NOMO-1 (cell line): ENCODE data around the gene C16orf92.
"Not testable (repeated sequence)": the region's sequence is repeated elsewhere in the genome, so short reads cannot be mapped to it uniquely, and the experiment has no call there.

Source experiments
- DNase-seq, 2 experiments: peaks; one replicate each; lab custom pipeline; 2025; ENCODE audit not compliant: unreplicated experiment in 2 of 2; lab: John Stamatoyannopoulos, UW

The C16orf92 gene

DNA sequence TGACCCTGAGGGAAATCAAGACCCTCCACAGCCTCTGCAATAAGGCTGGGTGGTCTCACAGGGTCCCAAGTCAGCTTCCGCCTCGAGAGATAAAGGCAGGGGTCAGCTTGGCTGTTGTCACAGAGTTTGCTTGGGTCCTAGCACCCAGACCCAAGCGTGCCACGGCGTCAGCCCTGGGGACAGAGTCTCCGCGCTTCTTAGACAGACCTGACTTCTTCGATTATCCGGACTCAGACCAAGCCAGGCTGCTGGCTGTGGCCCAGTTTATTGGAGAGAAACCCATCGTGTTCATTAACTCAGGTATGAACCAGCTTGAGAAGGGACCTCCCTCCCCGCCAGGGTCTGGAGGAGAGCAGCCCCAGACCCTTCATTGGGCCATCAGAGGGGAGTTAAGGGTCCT, 588 bp downstream of the C16orf92 start:
- DNase-seq = no peak

DNA sequence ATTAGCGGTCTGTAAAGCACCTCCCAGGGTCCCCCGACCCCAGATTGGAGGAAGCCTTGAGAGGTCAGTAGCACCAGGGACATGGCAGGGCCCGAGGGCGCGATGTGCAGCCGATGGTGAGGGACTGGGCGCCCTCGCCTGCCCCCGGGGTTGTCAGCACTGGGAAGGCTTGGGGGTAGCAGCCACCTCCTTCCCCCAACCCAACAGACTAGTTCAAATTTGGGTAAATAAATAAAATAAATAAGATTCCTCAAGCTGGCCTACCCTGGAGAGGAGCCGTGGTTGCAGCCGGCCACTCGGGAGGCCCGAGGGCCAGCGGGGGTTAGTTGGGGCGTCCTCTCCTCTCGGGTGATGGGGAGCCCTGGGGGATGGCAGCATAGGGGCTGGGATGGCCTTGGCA, 1.5 kb downstream of the C16orf92 start:
- no peak for DNase-seq

DNA sequence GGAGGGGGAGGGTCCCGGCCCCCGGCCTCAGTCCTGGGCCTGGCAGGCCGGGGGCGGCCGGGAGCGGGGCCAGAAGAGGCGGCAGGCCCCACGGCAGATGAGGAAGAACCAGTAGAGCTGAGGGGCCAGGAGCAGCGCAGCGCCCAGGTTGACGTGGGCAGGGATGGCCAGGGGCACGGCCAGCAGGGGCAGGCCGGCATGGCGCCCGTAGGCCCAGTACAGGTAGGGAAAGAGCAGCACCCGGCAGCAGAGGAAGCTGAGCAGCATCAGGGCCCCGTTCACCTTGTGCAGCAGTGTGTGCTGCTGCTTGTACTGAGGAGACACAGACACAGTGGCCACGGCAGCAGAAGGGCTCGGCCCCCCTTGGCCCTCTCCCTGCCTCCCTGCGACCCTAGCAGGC, 2.2 kb downstream of the C16orf92 start:
- DNase-seq = no peak

DNA sequence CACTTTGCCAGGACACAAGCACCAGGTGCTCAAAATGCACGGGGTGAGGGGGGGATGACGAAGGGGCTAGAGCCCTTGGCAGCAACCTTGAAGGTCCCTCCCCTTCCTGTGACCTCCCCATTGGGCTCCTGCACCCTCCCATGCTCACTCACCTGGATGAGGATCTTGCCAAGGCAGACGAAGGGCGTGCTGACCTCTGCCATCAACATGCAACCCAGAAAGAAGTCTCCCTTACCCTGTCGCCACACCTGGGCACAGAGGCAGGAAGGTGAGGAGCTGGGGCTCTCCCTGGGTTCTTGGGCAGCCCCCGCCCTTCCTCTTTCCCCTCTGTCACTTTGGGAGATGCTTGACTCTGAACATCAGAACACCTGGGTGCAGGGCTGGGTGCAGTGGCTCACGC, 2.6 kb downstream of the C16orf92 start:
- DNase-seq = no peak

DNA sequence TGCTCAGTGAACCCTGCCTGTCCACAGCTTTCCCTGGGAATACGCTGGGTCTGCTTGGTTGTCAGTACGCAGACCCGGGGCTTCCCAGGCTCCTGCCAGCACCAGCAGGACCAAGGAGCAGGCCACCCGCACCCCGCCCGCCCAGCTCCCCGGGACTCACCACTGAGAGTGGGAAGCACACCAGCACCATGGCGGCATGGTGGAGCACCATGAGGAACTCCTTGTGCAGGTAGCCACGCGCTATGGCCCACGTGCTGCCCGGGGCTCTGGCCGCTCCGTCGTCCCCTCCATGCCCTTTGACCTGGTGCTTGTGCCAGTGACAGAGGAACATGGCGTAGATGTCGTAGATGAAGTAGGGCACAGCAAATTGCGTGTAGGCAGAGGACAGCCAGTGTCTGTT, 3.5 kb downstream of the C16orf92 start:
- no peak for DNase-seq

DNA sequence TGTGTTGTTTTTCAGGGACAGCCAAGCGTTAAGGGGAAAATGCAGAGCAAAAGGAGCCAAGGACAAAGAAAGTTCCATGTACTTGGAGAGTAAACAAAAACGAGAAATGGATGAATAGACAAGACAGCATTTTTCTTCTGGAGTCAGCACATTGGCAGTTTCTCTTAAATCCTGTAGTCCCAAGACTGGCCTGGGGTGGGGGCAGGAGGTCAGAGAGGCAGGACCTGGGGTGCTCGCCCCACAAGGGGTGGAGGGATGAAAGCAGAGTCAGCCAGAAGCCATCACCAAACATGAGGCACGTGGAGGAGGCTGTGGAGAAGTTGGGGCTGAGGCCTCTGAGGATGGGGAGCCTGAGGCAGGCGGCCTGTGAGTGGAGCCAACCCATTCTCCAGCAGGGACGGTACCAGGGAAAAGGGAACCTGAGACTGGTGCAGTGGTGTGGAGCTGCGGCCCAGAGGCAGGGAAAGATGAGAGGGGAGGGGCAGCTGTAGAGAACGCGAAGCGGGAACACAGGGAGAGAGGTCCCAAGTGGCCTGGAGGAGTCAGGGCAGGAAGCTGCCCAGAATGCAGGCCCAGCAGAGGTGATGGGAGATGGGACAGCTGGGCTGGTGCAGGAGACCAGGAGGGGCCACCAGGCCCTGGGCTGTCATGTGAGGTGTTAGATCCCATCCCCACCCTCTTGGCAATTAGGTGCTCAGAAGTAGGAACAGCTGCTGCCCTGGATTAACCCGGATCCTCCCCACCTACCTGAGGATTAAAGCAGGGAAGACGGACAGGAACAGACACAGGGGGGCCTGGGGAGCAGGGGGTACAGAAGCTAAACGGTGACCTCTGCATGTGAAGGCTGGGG, 4.8 kb downstream of the C16orf92 start:
- DNase-seq = no peak

DNA sequence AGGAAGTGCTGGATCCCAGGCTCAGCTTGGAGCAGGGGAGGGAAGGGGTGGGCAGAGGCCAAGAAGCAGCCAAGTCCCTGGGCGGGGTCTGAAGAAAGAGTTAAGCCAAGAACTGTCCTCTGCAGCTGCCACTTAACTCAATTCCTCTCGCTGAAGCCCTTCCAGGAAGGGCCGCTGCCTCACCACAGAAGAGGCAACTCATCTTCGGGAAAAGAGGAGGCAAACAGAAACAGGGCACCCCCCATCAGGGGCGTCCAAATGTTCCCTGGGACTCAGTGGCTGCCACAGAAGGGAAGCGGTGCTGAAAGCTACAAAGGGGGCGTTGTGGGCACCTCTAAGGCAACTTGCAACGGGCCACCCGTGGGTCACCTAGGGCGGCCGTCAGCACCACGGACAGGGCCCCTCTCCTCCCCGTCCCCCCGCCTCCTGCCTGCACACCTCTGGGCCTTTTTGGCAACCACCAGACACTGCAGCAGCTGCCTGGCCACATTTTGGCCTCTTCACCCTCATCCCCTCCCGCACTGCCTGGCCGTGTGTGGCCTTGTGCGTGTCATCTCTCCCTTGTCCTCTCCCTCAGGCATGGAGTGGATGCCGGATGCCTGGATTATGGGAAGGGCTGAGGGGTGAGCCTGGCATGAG, 5.6 kb downstream of the C16orf92 start:
- DNase-seq = peak in 1 of 2 experiments; percentile 22

DNA sequence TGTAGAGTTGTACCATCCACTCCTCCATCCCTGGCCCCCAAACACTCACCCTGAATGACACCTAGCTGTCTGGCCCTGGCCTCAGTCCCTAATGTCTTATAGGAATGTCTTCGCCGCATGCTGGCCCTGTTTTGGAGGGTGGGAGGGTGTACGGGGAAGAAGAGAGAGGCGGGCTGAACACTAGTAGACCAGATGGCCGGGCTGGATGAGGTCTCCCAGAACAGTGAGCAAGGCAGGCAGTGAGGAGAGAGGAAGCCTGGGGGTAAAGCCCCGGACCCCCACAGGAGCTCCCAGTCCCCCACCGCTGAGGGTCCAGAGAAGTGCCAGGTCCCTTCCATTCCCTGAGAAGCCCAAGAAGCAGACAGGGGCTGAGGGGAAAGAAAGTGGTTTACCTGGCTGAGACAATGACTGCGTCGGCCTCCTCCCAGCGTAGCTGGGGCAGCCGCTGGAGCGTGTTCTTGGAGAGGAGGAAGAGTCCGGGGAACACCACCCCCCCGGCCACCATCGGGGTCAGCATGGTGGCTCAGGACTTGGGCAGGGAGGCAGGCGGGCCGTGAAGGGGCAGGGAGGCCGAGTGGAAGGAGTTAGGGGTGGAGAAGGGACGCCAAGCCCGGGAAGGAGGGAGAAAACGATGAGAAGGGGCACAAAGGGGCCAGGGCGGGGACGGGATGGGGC, 7.2 kb downstream of the C16orf92 start:
- DNase-seq = no peak

DNA sequence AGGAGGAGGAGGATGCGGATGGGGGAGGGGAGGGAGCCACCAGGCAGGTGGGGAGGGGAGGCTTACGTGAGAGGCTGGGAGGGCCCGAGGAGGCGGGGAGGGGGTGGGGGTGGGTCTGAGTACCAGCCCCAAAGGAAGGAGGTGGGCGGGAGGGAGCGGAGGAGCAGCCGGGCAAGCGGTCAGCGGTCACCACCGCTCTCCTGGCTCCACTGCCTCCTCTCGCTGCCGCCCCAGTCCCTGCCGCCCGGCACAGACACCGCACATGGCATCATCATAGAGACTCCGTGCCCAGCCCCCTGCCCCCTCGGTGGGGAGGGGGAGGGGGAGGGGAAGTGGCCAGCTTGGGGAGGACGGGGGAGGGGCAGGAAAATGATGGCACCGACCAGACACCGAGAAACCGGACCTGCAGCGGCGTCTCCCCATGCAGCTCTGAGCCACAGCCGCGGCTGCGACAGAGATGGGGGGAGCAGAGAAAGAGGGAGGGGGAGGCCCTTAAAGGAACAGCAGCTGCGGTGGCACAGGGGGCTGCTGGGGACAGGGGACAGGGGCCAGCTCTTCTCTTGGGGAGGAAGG, 7.9 kb downstream of the C16orf92 start, which contains the start of gene TLCD3B:
Gene TLCD3B (minus strand): TSS at position 431 of the 573 bp plus-strand sequence. CDS start 744 bp downstream, outside the sequence.
- no peak for DNase-seq

DNA sequence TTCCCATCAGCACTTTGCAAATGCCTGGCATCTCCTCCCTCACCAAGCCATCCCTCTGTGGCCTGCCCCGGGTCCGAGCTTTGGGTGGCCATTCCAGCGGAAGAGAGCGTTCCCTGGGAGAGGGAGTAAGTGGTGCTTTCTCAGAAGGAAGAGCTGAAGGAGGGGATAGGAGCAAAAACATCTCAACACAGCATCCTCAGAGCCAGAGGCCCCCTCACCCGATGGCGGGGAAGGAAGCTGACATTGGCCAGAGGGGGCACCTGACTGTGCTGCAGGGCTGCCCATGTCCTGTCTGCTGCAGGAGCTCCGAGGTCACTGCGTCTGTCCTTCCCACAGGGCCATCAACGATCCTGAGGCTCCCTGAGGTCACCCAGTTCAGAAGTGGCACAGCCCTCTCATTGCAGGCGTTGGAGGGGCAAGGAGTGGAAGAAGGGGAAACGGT, 8.5 kb downstream of the C16orf92 start:
- no peak for DNase-seq

DNA sequence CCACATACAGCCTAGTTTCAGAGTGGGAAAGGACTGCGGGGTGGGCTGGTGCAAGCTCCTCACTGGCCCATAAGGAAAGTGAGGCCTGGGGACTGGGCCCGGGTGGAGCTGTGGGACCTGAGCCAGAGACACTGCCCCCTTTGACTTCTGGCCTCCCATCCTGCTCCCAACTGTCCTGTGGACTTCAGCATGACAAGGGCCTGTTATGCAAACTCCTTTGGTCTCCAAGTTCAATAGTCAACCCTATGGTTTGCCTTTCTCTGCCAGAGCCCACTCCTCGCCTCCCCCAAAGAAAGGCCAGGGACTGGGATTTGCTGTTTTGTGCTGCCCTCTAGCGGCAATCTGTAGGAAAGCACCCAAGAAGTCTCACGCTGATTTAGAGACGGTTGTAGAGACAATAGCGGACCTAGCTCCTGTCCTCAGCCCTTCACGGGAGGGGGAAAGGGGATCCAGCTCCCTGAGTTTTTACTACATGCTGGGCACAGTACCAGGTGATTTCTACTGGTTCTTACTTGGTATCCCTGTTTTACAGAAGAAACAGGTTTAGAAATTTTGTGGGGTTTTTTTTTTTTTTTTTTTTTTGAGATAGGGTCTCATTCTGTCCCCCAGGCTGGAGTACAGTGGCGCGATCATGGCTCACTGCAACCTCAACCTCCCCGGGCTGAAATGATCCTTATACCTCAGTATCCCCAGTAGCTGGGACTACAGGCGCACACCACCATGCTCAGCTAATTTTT, 9.3 kb downstream of the C16orf92 start:
- peak; percentile 33 to 62 for DNase-seq

DNA sequence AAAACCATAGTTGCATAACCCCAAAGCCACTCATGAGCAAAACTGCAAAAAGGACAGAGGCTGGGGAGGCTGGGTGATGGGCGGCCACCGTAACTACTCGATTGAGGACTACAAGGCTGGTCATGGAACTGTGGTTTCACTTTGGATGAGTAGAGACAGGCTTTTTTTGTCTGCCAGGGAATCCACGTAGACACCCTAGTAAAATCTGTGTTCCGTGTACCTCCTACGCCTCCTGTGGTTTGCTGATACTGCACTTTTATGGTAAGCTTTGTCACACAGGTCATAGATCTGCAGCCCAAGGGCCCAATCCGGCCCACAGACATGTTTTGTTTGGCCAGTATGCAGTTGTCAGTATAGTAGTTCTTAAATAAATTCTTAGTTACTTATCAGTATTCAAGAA, 10.3 kb downstream of the C16orf92 start:
- DNase-seq = no peak

DNA sequence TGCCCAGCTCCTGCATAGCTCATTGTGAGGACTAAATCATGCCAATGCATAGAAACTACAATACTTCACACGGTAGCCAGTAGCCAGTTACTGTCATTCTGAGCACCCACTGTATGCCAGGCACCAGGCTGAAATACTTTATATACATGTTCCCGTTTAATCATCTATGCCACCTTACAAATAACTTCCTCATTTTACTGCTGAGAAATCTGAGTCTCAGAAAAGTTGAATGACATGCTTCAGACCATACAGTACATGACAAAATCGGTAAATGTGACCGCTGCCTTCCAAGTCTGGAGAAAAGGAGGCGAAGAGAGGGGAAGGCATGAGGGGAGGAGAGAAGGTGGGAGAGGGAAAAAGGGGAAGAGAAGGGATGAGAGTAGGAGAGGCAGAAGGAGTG, 17.2 kb downstream of the C16orf92 start:
- peak in 1 of 2 experiments; percentile 56 for DNase-seq

DNA sequence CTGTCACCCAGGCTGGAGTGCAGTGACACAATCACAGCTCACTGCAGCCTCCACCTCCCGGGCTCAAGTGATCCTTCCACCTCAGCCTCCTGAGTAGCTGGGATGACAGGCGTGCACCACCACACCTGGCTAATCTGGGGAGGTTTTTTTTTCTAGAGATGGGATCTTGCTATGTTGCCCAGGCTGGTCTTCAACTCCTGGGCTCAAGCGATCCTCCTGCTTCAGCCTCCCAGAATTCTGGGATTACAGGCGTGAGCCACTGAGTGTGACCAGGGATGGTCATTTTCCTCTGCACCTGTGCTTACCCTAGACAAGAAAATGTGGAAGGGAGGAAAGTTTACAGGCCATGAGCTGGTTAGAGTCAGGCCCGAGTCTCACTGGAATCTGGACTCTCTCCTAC, 17.7 kb downstream of the C16orf92 start:
- DNase-seq = not testable (repeated sequence)

DNA sequence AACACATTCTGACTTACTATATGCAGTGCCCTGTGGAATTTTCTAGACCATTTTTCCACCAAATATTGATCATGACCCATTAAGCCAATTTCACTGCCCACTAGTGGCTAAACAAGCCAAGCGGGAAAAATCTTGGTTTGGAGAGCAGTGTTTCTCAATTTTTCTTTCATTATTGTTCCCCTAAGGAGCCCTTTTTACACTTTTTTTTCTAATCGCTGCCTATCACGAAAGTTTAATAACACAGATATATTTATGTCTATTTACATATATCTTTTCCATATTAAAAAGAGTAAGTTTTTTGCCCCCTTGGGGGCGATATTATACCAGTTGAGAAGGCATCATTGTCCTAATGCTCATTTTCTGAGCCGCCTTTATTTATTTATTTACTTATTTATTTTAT, 18.8 kb downstream of the C16orf92 start:
- peak in 1 of 2 experiments; percentile 13 for DNase-seq

DNA sequence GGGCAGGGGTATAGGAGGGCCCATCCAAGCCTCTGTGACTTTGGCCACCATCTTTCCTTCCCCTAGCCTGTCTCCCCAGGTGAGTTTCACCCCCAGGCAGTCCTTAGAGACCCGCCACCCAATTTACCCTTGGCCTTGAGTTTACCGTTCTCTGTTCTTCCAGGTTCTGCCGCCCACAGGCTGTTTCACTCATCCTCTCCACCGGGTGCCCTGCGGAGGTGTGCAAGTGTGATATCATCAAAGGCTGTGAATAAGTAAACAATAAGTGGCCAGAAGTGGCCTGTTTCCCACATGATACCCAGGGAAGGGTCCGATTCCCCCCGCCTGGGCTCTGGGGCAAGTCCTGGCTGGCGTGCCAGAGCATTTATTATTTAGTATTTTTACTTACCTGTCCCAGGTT, 23.2 kb downstream of the C16orf92 start:
- no peak for DNase-seq

DNA sequence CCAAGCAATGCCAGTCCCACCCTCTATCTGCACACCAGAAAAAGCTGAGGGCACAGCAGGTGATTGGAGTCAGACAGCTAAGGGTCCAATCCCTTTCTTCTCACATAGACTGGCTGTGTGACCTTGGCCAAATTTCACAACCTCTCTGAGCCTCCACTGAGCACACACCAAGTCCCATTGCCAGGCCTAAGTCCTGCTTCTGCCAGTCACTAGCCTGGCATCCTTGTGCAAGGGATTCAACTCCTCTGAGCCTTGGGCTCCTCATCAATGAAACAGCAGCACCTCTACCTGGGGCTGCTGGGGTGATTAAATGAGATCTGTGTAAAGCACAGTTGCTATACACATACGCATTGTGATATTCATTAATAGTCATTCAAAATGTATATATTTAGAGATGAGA, 23.6 kb downstream of the C16orf92 start:
- DNase-seq = no peak

DNA sequence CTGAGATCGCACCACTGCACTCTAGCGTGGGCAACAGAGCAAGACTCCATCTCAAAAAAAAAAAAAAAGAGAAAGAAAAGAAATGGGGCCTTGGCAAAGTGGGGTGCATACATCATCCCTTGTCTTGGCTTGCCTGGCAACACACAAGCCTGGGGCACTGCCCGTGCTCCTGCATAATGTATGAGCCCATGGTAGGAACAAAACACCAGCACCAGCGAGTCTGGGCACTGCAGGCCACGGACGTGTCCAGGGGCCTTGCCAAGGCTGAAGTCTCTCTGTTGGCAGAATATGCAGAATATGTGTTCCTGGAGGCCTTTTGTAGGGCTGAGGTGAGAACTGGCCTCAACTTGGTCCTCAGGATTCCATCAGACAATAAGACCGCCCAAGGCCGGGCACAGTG, 26.9 kb downstream of the C16orf92 start:
- no peak for DNase-seq

DNA sequence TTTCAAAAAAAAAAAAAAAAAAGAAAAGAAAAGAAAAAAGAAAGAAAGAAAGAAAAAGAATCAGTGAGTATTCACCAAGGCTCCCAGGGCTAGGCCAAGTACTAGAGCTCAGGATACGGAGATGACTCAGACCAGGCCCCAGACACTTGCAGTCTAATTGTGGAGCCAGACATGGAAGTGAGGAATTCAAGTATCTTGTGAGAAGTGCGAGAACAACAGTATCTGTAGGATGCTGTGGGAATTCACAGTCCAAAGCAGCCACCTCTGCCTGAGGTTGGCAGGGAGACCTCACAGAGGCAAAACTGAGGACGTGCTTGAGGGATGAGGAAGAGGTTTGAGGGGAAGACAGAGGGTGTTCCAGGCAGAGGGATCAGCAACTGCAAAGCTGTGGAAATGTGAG, 28.5 kb downstream of the C16orf92 start:
- no peak for DNase-seq

DNA sequence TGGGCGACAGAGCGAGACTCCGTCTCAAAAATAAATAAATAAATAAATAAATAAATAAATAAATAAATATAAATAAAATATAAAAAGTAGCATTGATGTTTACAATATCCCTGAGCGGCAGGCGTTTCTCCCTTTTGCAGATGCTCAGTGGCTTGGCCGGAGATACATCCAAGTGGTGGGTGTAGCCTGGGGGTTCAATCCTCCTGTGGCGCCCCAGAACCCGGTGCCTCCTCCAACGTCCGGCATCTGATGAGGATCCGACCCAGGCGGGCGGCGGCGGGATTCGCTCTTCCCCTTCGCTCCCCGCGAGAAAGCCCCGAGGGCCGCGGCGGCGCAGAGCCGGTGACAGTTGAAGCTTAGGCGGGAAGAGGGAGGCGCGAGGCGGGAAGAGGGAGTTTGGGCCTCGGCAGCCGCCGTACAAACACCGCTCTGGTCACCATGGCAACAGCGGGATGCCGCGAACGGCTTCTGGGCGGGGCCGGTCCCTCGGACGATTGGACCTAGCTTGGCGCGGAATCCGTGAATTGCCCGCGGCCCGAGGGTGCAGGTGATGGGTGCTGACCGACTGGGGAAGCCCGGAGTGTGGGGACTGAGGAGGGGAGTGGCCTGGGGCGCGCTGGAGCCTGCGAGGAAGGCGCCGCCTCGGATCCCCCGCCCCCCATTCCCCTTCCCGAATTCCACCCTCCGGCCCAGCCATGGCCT, 29.8 kb downstream of the C16orf92 start:
- peak; percentile 88 to 94 for DNase-seq
